GM10266 (cell line): ENCODE data around the gene VIT.

Experiments used
- DNase-seq: peaks from one replicate; pipeline ENCODE4 v3.0.0; 2012; ENCODE audit errors: extremely low spot score
- TF ChIP-seq, protein P1 (sequence below): IDR thresholded peaks from 2 replicates; pipeline ENCODE4 v1.5.1; 2012; ENCODE audit warnings: mild to moderate bottlenecking, low read depth; ENCODE audit not compliant: control insufficient read depth, insufficient read depth; ENCODE audit errors: missing control alignments

VIT gene

DNA sequence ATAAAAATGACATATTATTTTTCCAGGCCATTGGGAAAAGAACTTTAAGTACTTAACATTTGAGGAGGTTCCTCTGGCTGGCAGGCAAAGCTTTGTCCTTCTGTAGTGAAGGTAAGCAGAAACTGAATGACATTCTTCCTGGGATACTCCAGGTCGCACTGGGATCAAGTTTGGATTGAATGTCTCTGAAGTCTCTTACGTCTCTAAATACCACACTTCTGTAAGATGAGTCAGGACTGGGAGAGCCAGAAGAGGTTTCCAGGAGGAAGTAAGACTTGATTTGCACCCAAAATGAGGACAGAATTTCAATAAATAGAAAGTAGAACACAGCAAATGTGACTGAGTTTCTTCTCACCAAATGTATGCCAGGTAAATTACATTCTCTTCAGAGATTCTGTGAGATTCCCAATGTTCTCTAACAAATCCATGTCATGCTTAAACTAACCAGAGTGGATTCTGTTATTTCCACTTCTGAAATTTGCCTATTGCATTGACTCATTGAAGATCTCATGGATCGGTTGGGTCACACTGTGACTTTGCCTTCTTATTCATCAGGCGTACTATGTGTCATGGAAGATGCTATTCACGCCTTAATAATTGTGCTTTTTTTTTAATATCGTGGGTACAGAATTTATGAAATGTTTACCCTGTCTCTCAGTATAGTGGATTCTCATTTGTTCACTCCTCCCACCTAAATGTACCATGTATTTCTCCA lies 25.5 kb upstream of the VIT start:
- TF ChIP-seq, protein P1, sequence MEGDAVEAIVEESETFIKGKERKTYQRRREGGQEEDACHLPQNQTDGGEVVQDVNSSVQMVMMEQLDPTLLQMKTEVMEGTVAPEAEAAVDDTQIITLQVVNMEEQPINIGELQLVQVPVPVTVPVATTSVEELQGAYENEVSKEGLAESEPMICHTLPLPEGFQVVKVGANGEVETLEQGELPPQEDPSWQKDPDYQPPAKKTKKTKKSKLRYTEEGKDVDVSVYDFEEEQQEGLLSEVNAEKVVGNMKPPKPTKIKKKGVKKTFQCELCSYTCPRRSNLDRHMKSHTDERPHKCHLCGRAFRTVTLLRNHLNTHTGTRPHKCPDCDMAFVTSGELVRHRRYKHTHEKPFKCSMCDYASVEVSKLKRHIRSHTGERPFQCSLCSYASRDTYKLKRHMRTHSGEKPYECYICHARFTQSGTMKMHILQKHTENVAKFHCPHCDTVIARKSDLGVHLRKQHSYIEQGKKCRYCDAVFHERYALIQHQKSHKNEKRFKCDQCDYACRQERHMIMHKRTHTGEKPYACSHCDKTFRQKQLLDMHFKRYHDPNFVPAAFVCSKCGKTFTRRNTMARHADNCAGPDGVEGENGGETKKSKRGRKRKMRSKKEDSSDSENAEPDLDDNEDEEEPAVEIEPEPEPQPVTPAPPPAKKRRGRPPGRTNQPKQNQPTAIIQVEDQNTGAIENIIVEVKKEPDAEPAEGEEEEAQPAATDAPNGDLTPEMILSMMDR, result no peak
- no peak for DNase-seq

DNA sequence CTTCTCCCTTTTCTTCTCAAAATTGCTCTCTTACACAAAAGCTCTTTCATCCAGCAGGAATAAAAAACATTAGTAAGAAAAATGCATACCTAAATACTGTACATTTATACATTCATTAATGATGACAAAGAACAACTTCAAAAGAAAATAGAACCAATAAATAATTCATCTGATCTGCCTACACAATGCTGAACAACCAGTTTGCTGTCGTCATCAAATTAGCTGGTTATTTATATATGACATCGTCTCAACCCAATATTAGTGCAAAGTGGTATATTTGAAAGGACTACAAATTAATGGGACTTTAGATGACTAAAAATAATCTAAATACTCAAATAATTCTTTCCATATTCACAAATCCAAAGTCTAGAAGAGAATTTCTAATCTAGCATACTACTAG lies 24.8 kb upstream of the VIT start:
- DNase-seq, result no peak
- TF ChIP-seq, protein P1, result no peak

DNA sequence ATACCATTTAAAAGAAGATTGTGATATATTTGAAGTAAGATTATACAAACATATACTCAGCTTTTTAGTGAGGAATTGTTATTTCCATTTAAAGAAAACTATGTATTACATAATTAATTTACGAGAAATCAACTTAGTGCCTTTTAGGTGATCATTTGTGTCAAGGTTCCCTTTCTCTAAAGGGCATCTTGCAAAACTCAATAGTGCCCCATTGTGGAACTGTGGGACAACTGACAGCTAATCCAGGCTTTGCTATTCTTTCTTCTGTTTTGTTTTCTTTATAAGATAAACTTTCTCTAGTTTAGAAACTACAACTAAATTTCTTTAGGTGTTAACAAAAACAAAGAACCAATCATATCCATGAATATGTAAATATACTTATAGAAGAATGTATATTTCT lies 24.3 kb upstream of the VIT start:
- DNase-seq, result no peak
- TF ChIP-seq, protein P1, result peak; percentile 26

DNA sequence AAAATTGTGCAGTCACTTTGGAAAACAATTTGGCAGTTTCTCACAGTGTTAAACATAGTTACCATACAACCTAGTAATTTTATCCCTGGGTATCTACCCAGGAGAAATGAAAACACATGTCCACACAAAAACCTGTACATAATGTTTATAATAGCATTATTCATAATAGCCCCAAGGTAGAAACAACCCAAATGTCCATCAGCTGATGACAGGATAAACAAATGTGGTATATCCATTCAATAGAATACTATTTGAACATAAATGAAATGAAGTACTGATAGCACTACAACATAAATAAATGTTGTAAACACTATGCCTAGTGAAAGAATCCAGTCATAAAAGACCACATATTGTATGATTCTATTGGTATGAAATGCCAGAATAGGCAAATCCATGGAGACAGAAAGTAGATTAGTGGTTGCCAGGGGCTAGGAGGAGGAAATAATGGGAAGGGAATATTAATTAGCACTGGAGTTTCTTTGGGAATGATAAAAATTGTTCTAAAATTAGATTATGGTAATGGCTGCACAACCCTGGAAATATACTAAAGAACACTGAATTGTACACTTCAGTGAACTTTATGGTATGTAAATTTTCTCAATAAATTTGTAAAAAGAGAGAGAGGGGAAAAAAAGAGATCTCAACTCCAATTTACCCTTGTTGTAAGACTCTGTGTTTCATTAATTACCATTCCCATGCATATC lies 20.8 kb upstream of the VIT start:
- TF ChIP-seq, protein P1, result no peak

DNA sequence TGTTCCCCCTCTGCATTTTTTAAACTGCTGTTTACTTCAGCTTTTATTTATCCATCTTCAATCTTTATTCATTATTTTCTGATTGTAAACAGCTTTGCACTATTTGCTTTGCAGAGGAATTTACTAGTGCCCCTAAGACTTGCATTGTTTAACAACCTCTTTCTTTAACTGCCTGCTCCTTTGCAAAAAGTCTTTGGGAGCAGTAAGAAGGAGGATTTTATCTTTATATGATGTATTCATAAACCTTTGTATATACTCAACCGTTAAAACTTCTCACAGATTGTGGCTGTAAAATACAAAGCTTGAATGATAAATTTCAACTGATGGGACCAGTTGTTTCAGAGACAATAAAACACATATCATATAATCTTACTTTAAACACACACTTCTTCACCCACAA lies 20.1 kb upstream of the VIT start:
- TF ChIP-seq, protein P1, result no peak
- DNase-seq, result no peak

More for the DNA sequence above, 20.8 kb upstream of the VIT start:
- no peak for DNase-seq

DNA sequence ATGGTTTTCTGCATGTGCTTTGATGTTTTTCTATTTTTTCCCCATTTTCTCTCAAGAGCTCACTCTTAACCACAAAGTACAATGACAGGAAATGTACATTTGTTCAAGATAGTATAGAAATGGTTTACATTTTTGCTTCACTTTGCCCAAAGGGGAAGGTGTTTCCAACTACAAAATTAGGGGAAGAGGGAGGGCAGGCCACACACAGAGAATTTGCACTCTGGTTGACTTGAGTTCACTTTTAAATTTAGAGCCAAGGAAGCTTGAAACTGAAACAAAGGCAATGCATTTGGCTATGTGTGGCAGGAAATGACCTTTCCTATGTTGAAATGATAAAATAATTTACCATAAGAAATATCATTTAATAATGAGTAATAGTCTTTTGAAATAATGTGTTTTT lies 19.1 kb upstream of the VIT start:
- DNase-seq, result no peak
- TF ChIP-seq, protein P1, result no peak

DNA sequence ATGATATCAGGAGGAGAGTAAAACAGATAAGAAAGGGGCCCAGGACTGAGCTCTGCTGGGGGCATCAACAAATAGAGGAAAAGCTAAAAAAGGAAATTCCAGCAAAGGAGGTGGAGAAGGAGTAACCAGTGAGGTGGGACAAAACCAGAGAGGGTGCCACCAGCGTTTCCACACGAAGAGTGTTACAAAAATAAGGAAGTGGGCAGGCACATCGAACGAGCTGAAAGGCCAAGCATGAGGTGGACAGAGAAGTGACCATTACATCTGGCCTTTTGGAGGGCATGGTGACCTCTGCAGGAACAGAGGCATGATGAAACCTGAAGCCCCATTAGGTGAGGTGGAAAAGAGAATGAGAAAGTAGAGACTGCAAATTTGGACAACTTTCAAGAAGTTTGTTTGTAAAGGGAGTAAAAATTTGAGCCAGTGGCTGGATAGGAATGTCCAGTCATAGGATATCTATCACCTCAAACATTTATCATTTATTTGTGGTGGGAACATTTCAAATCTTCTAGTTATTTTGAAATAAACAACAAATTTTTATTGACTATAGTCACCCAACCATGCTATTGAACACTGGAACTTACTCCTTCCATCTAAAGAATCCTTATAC lies 18.4 kb upstream of the VIT start:
- DNase-seq, result no peak
- TF ChIP-seq, protein P1, result no peak
